ENCODE data around the gene PYGO2. TPM values are rescaled to one million over a fixed set of nuclear protein-coding genes. Genes with fewer than 3 reads are reported as not detected.

PYGO2 gene, protein sequence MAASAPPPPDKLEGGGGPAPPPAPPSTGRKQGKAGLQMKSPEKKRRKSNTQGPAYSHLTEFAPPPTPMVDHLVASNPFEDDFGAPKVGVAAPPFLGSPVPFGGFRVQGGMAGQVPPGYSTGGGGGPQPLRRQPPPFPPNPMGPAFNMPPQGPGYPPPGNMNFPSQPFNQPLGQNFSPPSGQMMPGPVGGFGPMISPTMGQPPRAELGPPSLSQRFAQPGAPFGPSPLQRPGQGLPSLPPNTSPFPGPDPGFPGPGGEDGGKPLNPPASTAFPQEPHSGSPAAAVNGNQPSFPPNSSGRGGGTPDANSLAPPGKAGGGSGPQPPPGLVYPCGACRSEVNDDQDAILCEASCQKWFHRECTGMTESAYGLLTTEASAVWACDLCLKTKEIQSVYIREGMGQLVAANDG
- total RNA-seq: 10 to 100 TPM; 22.8 to 34.3 (median 25.8) TPM
- long read RNA-seq, donor 1, transcript PYGO2-202 (3 exons, 3,146 nt): major isoform, 34 of 43 reads
- long read RNA-seq, donor 1, partial matches to known transcripts: 2 of 43 reads
- long read RNA-seq, donor 1, other reads (novel, unspliced or antisense): 6 of 43 reads
- long read RNA-seq, donor 2, partial matches to known transcripts: 0 of 19 reads
- long read RNA-seq, donor 2, other reads (novel, unspliced or antisense): 15 of 19 reads

- intact Hi-C loops (cut with DNase I, micrococcal nuclease): loop anchor here in 1 of 2 donors (10.0 kb wide), 1 partner anchor 53 kb away; no protein-coding TSS in a partner anchor
- ATAC-seq (peak; percentile 88), DNase-seq (peak; percentile 84 to 91 (median 90))
- Histone ChIP-seq H3K36me3 (ENCODE audit: low read depth) (no peaks in the 10 kb centered on the region), H3K4me1 (ENCODE audit: low read depth) (peaks cover 20% of the 10 kb centered on the region), H3K4me3 (peak within 1 kb of the TSS; percentile 80), H3K9me3 (no peaks in the 10 kb centered on the region)
- TF ChIP-seq, protein P1, sequence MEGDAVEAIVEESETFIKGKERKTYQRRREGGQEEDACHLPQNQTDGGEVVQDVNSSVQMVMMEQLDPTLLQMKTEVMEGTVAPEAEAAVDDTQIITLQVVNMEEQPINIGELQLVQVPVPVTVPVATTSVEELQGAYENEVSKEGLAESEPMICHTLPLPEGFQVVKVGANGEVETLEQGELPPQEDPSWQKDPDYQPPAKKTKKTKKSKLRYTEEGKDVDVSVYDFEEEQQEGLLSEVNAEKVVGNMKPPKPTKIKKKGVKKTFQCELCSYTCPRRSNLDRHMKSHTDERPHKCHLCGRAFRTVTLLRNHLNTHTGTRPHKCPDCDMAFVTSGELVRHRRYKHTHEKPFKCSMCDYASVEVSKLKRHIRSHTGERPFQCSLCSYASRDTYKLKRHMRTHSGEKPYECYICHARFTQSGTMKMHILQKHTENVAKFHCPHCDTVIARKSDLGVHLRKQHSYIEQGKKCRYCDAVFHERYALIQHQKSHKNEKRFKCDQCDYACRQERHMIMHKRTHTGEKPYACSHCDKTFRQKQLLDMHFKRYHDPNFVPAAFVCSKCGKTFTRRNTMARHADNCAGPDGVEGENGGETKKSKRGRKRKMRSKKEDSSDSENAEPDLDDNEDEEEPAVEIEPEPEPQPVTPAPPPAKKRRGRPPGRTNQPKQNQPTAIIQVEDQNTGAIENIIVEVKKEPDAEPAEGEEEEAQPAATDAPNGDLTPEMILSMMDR (IDR thresholded peaks at IDR 0.05): peak; percentile 67
These were observed at the start of gene PYGO2 for GRCh38 chr1:154961207-154962155. TSS of gene PYGO2 (minus strand) at chr1:154961782. CDS start at chr1:154961576, 206 bp downstream.

- no peak overlapping the region for H3K4me3 ChIP-seq
- H3K9me3 ChIP-seq: no peaks in the 10 kb centered on the region
- ATAC-seq (no peak), DNase-seq (no peak)
- TF ChIP-seq, protein P1 (IDR thresholded peaks at IDR 0.05): no peak
- intact Hi-C loops (cut with DNase I, micrococcal nuclease): loop anchor here in 1 of 2 donors (10.0 kb wide), 1 partner anchor 46 kb away; the partner anchor contains the start of gene PYGO2
- H3K4me1 ChIP-seq (ENCODE audit: low read depth): peaks cover 71% of the 10 kb centered on the region
- no peaks in the 10 kb centered on the region for H3K36me3 ChIP-seq (ENCODE audit: low read depth)
These were observed 49.4 kb upstream of the PYGO2 start for GRCh38 chr1:155011004-155011416.

DNA sequence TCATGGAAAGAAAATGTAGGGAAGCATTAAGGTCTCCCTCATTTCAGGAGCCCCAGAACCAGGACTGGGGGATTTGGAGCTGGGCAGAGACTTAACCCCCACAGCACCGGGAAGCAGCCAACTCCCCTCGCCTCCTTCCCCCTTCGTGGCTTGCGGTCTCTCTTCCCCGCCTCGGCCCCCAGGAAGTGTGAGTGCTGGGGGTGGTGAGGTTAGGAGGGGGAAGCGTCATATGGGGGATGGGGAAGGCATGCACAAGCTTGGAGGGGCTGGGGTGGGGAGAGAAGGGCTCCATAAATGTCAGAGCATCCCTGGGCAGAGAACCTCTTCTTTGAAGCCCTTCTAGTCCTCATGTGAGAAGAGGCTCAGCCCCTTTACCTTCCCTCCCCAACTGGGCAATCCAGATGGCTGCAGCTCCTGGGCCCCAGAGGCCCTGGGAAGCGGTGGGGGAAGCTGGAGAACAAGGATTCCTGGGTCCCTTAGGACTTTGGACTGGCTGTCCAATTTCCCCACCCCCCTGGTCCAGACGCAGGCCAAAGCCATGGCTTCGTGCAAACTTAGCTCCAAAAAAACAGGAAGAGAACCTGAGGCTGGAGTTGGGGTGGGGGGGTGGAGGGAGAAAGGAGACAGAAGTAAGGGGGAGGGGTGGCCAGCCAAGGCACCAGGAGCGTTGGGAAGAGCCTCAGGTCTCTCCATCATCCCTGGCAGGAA lies 48.8 kb upstream of the PYGO2 start:
- Histone ChIP-seq H3K4me1 (ENCODE audit: low read depth) (peaks cover 72% of the 10 kb centered on the region), H3K36me3 (ENCODE audit: low read depth) (no peaks in the 10 kb centered on the region), H3K9me3 (no peaks in the 10 kb centered on the region), H3K4me3 (no peak overlapping the region)
- ATAC-seq (no peak), DNase-seq (peak; percentile 41 to 69 (median 53))
- TF ChIP-seq, protein P1 (IDR thresholded peaks at IDR 0.05): no peak
- intact Hi-C loops (cut with DNase I, micrococcal nuclease): loop anchor here in 1 of 2 donors (10.0 kb wide), 1 partner anchor 46 kb away; the partner anchor contains the start of gene PYGO2

DNA sequence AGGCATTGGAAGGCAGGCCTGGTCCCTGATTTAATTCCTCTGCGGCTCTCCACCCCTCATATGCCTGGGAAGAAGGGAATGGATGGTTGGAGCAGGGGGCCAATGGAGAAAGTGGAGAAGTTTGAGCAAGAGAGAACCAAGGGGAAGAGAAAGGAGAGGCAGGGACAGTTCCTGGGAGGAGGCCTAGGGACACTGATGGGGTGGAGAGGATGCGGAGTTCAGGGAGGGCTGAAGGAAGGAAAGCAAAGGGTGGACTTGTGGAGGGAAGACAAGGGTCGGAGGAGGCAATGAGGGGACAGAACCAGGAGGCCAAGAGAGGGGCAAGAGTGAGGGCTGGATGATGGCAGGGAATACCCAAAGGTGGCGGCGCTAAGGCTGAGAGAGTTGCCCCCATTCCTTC lies 48.2 kb upstream of the PYGO2 start:
- no peak for ATAC-seq
- H3K4me1 ChIP-seq (ENCODE audit: low read depth): peaks cover 77% of the 10 kb centered on the region
- no peaks in the 10 kb centered on the region for H3K36me3 ChIP-seq (ENCODE audit: low read depth)
- intact Hi-C loops (cut with DNase I, micrococcal nuclease): loop anchor here in 1 of 2 donors (10.0 kb wide), 1 partner anchor 45 kb away; the partner anchor contains the start of gene PYGO2
- no peak overlapping the region for H3K4me3 ChIP-seq
- DNase-seq: no peak
- H3K9me3 ChIP-seq: no peaks in the 10 kb centered on the region
- TF ChIP-seq, protein P1 (IDR thresholded peaks at IDR 0.05): no peak
